DND-41 (cell line): ENCODE results near the gene ARMH2.

ENCODE experiments used
- EZH2 ChIP-seq: IDR thresholded peaks from 3 replicates; pipeline ENCODE4 v1.6.1; 2012; ENCODE audit warnings: borderline replicate concordance, low read depth, mild to moderate bottlenecking, moderate library complexity, low read length, inconsistent platforms; ENCODE audit not compliant: severe bottlenecking
- TF ChIP-seq, protein P1 (sequence below): IDR thresholded peaks from 2 replicates; pipeline ENCODE4 v1.5.1; 2012; ENCODE audit warnings: borderline replicate concordance, low read length, moderate library complexity, mild to moderate bottlenecking; ENCODE audit not compliant: poor library complexity, severe bottlenecking; ENCODE audit errors: extremely low read depth

DNA sequence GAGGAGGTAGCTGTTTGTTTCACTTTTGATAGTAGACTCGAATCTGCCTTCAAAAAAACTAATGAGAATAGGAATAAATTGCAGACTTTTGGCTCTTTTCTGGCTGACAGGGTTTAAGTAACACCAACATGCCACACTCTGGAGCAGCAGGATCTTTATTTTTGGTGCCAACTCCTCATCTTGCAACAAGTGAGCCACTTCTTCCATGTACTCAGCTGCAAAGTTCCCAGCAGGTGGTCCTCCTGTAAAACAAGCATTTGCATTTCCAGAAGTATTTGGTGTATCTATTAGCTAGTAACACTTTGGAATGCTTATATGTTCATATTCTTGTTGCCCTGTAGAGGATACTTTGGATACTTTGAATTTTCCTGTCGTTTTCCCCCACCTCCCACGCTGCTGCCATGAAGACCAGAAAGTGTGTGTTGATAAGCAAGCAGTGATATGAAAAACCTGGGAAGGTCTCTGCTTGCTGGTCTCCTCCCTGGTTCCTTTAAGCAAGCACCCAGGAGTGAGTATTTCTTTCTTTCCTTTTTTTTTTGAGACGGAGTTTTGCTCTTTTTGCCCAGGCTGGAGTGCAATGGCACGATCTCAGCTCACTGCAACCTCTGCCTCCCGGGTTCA, 1.0 kb downstream of the ARMH2 start:
- TF ChIP-seq, protein P1, sequence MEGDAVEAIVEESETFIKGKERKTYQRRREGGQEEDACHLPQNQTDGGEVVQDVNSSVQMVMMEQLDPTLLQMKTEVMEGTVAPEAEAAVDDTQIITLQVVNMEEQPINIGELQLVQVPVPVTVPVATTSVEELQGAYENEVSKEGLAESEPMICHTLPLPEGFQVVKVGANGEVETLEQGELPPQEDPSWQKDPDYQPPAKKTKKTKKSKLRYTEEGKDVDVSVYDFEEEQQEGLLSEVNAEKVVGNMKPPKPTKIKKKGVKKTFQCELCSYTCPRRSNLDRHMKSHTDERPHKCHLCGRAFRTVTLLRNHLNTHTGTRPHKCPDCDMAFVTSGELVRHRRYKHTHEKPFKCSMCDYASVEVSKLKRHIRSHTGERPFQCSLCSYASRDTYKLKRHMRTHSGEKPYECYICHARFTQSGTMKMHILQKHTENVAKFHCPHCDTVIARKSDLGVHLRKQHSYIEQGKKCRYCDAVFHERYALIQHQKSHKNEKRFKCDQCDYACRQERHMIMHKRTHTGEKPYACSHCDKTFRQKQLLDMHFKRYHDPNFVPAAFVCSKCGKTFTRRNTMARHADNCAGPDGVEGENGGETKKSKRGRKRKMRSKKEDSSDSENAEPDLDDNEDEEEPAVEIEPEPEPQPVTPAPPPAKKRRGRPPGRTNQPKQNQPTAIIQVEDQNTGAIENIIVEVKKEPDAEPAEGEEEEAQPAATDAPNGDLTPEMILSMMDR: no peak
- TF ChIP-seq EZH2: no peak
